DND-41 (cell line): ENCODE data around the gene AGPAT4.

ENCODE experiments used
- ATAC-seq: fragments of 200-7000 bp; cut with Tn5 transposase; 3 replicates; pipeline ENCODE4 v1.9.1; 2021; ENCODE audit warnings: low read depth; ENCODE audit not compliant: insufficient read depth
- DNase-seq: peaks from one replicate; pipeline ENCODE4 v3.0.0-alpha.2; 2020
- H2AFZ ChIP-seq: 2 replicates; pipeline ENCODE4 v1.6.0; 2012; ENCODE audit warnings: low read depth, low read length
- H3K27ac ChIP-seq: 2 replicates; pipeline ENCODE4 v1.5.1; 2012; ENCODE audit warnings: low read length, inconsistent platforms
- H3K27me3 ChIP-seq: fragments of 200-600 bp; sonication (generic); 2 replicates; pipeline ENCODE4 v1.6.0; 2012; ENCODE audit warnings: low read length, mild to moderate bottlenecking, inconsistent platforms; ENCODE audit not compliant: insufficient read depth, poor library complexity
- H3K36me3 ChIP-seq: 2 replicates; pipeline ENCODE4 v1.5.1; 2012; ENCODE audit warnings: low read length, inconsistent platforms; ENCODE audit not compliant: insufficient read depth
- H3K4me1 ChIP-seq: 2 replicates; pipeline ENCODE4 v1.5.1; 2012; ENCODE audit warnings: mild to moderate bottlenecking, low read length; ENCODE audit not compliant: insufficient read depth
- H3K4me2 ChIP-seq: 2 replicates; pipeline ENCODE4 v1.6.0; 2012; ENCODE audit warnings: mild to moderate bottlenecking, moderate library complexity, low read length, inconsistent platforms; ENCODE audit not compliant: insufficient read depth
- H3K4me3 ChIP-seq, 2 experiments: fragments of 200-600 bp in 1 of 2; shearing (Covaris generic) in 1 of 2; 2 replicates each; pipeline ENCODE4 v1.5.1; 2012 to 2016; ENCODE audit warnings: inconsistent platforms in 2 of 2, low read length in 2 of 2, mild to moderate bottlenecking in 2 of 2, low read depth in 1 of 2, moderate library complexity in 1 of 2
- H3K79me2 ChIP-seq: 2 replicates; pipeline ENCODE4 v1.6.0; 2012; ENCODE audit warnings: low read length, inconsistent platforms; ENCODE audit not compliant: insufficient read depth
- H3K9ac ChIP-seq: 2 replicates; pipeline ENCODE4 v1.6.0; 2012; ENCODE audit warnings: low read depth, mild to moderate bottlenecking, inconsistent platforms, low read length, moderate library complexity
- H3K9me3 ChIP-seq: 2 replicates; pipeline ENCODE4 v1.5.1; 2012; ENCODE audit warnings: low read length, moderate library complexity, mild to moderate bottlenecking, inconsistent platforms; ENCODE audit not compliant: insufficient read depth, severe bottlenecking
- H4K20me1 ChIP-seq: 2 replicates; pipeline ENCODE4 v1.6.0; 2012; ENCODE audit warnings: low read length; ENCODE audit not compliant: insufficient read depth
- EZH2 ChIP-seq: IDR thresholded peaks from 3 replicates; pipeline ENCODE4 v1.6.1; 2012; ENCODE audit warnings: borderline replicate concordance, low read depth, mild to moderate bottlenecking, moderate library complexity, low read length, inconsistent platforms; ENCODE audit not compliant: severe bottlenecking
- TF ChIP-seq, protein P1 (sequence below): IDR thresholded peaks from 2 replicates; pipeline ENCODE4 v1.5.1; 2012; ENCODE audit warnings: borderline replicate concordance, low read length, moderate library complexity, mild to moderate bottlenecking; ENCODE audit not compliant: poor library complexity, severe bottlenecking; ENCODE audit errors: extremely low read depth

AGPAT4 gene

DNA sequence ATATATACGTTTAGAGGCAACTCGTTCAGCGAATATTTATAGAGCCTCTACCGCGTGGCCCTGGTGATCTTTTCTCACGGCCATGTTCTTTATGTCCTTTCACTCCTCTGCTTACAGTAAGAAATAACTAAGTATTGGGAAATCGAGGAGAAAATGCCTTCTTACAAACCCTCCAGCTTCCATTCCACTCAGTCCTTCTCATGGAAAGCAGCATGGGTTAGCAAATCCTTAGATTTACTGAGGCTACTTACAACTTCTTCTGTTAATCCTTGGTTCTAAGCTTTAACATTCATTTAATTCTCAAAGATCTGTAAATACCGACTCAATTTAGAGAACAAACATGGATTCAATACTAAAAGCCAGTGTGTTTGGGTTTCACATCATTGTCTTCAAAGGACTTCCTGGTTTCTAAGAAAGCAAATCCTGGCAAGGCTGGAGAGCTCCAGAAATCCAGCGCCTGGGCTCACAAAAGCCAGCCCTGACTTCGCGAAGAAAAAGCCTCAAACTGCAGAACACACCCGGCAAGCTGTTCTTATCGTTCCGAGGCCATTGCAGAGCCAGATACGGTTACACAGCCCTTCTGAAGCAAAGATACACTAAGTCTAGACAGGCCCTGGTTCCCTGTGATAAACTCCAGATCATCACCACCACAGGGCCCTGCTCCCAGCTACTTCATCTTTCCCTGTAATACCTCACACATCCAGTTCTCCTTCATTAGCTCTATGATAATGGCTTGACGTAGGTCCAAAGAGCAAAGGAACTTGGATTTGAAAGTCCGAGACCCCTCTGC is 19.2 kb downstream of the AGPAT4 start:
- DNase-seq (no peak), ATAC-seq (no peak)
- Histone ChIP-seq H3K27me3 (no peaks in the 10 kb centered on the region), H3K9me3 (no peaks in the 10 kb centered on the region), H3K27ac (no peak overlapping the region), H4K20me1 (no peaks in the 10 kb centered on the region), H3K9ac (no peak overlapping the region), H3K4me3 (no peak overlapping the region), H3K4me2 (no peak overlapping the region), H2AFZ (no peak overlapping the region), H3K36me3 (no peaks in the 10 kb centered on the region), H3K79me2 (no peaks in the 10 kb centered on the region), H3K4me1 (no peaks in the 10 kb centered on the region)
- no peak for TF ChIP-seq EZH2

DNA sequence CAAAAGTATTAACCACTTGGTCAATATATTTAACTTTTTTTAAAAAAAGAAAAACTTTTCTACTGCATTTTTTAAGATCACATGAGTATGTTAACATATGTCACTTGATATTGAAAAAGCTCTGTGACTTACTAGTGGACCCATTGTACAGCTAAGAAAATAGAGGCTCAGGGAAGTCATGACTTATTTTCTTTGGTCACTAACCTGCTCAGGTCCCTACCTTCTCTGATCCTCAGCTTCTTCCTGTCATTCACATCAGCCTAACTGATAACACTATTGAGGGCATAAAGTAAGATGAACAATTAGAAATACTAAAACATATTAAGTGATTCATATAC is 19.8 kb downstream of the AGPAT4 start:
- Histone ChIP-seq H3K4me2 (no peak overlapping the region), H3K79me2 (no peaks in the 10 kb centered on the region)

DNA sequence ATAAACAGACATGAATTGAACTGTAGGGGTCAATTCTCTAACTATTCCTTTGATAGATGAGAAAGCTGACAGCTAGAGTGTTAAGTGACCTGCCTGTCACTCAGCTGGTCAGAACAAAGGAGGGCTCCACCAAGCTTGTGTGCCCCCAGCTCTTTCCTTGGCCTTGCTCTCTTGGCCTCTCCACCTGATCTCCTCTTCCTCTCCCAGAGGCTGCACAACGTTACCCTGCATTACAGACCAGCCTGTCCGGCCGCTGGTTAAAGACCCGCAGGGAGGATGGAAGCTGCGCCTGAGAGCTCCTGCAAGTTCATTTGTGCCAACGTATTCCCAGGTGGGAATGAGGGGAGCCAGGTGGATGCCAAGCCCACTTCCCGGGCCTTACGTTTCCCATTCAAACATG is 22.5 kb downstream of the AGPAT4 start:
- no peak overlapping the region for H3K4me2 ChIP-seq
- H3K27ac ChIP-seq, result no peak overlapping the region
- H3K4me1 ChIP-seq, result no peaks in the 10 kb centered on the region
- no peaks in the 10 kb centered on the region for H3K79me2 ChIP-seq
- H3K9ac ChIP-seq, result no peak overlapping the region
- no peak for TF ChIP-seq EZH2
- TF ChIP-seq, protein P1, sequence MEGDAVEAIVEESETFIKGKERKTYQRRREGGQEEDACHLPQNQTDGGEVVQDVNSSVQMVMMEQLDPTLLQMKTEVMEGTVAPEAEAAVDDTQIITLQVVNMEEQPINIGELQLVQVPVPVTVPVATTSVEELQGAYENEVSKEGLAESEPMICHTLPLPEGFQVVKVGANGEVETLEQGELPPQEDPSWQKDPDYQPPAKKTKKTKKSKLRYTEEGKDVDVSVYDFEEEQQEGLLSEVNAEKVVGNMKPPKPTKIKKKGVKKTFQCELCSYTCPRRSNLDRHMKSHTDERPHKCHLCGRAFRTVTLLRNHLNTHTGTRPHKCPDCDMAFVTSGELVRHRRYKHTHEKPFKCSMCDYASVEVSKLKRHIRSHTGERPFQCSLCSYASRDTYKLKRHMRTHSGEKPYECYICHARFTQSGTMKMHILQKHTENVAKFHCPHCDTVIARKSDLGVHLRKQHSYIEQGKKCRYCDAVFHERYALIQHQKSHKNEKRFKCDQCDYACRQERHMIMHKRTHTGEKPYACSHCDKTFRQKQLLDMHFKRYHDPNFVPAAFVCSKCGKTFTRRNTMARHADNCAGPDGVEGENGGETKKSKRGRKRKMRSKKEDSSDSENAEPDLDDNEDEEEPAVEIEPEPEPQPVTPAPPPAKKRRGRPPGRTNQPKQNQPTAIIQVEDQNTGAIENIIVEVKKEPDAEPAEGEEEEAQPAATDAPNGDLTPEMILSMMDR, result no peak
- H3K9me3 ChIP-seq, result no peaks in the 10 kb centered on the region
- no peaks in the 10 kb centered on the region for H3K36me3 ChIP-seq
- ATAC-seq (no peak), DNase-seq (no peak)
- no peaks in the 10 kb centered on the region for H3K27me3 ChIP-seq
- no peak overlapping the region for H3K4me3 ChIP-seq
- H4K20me1 ChIP-seq, result no peaks in the 10 kb centered on the region
- H2AFZ ChIP-seq, result no peak overlapping the region

More for the DNA sequence above, 19.8 kb downstream of the AGPAT4 start:
- DNase-seq, result no peak
- Histone ChIP-seq H3K27ac (no peak overlapping the region), H3K9ac (no peak overlapping the region), H2AFZ (no peak overlapping the region), H4K20me1 (no peaks in the 10 kb centered on the region), H3K36me3 (no peaks in the 10 kb centered on the region), H3K4me3 (no peak overlapping the region), H3K27me3 (no peaks in the 10 kb centered on the region), H3K9me3 (no peaks in the 10 kb centered on the region), H3K4me1 (no peaks in the 10 kb centered on the region)
- no peak for ATAC-seq
- no peak for TF ChIP-seq EZH2
- TF ChIP-seq, protein P1, result no peak

DNA sequence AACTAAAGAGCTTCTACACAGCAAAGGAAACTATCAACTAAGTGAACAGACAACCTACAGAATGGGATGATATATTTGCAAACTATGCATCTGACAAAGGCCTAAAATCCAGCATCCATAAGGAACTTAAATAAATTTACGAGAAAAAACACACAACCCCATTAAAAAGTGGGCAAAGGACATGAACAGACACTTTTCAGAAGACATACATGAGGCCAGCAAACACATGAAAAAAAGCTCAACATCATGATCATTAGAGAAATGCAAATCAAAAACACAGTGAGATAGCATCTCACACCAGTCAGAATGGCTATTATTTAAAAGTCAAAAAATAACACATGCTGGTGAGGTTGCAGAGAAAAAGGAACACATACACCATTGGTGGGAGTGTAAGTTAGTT is 24.5 kb downstream of the AGPAT4 start:
- no peak for DNase-seq
- no peak overlapping the region for H3K4me2 ChIP-seq
- no peak overlapping the region for H3K4me3 ChIP-seq
- no peaks in the 10 kb centered on the region for H3K36me3 ChIP-seq
- no peak for ATAC-seq
- no peak overlapping the region for H3K27ac ChIP-seq
- no peak overlapping the region for H2AFZ ChIP-seq
- H3K9me3 ChIP-seq, result no peaks in the 10 kb centered on the region
- TF ChIP-seq EZH2, result no peak
- TF ChIP-seq, protein P1, result no peak
- H3K27me3 ChIP-seq, result no peaks in the 10 kb centered on the region
- H3K79me2 ChIP-seq, result no peaks in the 10 kb centered on the region
- no peaks in the 10 kb centered on the region for H3K4me1 ChIP-seq
- no peak overlapping the region for H3K9ac ChIP-seq
- no peaks in the 10 kb centered on the region for H4K20me1 ChIP-seq
